GM18502 (cell line): Measurements from ENCODE around the gene ARNT2.

Experiments used
- ATAC-seq: cut with Tn5 transposase; IDR thresholded peaks from one replicate; pipeline ENCODE4 v1.9.1; 2021; ENCODE audit warnings: mild to moderate bottlenecking; ENCODE audit not compliant: unreplicated experiment, poor library complexity

ARNT2 gene

GRCh38 chr15:80567721-80568157 lies 163.6 kb downstream of the ARNT2 start:
- no peak for ATAC-seq

- ATAC-seq: no peak
These were observed 164.1 kb downstream of the ARNT2 start for GRCh38 chr15:80568298-80568697.

DNA sequence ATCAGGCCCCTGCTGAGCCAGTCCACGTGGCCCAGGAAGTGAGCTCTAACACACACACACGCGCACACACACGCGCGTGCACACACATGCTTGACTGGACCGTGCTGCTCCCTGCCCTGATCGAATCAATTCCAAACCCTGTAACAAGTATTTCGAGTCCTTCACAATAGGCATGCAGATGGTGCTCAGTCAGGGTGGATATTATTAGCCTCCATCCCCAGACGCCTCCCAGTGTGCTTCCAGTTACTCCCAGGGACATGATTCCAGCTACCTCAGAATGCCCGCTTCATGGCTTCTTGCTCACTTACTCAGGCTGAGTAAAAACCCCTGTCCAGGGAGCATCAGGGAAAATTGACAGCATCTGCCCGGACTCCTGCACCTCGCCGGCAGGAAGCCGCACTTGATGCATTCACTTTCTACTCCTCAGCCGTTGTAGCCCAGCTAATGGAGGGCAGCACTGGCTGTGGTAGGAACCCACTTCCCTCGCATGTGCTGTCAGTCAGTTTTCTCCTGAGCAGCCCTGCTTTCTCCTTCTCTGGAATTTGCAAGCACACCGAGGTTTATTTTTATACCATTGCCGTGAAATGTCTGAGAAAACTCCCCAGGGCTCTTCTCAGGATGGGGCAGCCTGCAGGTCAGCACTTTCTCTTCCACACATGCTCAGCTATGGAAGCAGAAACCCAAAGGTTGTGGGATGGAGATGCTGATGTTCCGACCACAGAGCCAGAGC lies 164.9 kb downstream of the ARNT2 start:
- ATAC-seq: no peak

- no peak for ATAC-seq
These were observed 165.5 kb downstream of the ARNT2 start for GRCh38 chr15:80569656-80570055.

GRCh38 chr15:80570553-80570952 lies 166.4 kb downstream of the ARNT2 start:
- no peak for ATAC-seq

DNA sequence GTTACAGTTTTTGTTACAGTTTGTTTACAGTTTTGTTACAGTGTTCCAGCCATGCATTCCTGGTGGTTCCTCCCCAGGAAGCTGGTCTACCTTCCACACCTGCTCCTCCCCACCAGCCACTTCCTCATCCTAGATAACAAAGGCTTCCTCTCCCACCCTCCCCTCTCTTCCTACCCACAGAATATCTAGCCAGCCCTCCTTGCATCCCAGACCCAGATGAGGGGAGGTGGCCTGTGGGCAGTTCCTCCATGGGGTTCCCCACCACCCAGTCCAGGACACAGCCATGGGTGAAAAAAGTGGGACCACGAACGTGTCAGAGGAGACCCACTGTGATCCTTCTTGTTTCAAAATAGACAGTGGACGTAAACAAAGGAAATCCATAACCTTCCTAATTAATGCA lies 168.2 kb downstream of the ARNT2 start:
- no peak for ATAC-seq

DNA sequence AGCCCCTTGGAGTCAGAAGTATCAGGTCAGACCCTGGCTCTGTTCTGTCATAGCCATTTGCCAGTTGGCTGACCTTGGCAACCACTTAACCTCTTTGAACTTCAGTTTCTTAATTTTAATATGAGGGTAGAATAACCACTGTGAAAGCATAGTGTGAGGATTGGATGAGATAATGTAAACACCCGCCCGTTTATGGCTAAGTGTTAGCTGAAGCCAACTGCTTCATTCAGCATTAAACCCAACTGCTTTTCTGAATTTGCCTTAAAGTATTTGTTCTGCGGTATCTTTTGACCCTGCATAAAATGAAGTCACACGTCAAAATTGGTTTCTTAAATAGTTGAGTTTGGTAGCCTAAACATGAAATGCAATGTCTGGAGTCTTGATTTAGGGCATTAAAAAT lies 169.4 kb downstream of the ARNT2 start:
- no peak for ATAC-seq

DNA sequence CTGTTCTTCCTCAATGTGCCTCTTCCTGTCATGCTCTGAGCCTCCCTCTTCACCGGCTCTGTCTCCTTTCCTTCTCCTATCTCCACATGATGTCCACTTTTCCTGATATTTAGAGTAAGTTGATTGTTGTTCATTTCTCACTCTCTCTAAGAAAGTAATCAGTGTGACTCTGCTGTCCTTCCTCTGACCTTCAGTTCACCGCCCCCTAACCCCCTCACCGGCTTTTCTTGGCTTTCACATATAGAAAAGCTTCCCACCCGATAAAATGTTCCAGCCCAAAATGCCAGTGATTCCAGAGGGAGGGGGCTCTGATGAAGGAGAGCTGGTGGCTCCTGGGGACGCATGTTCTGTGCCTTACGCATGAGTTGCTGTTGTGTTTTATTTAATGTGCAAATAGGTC lies 170.4 kb downstream of the ARNT2 start:
- no peak for ATAC-seq

DNA sequence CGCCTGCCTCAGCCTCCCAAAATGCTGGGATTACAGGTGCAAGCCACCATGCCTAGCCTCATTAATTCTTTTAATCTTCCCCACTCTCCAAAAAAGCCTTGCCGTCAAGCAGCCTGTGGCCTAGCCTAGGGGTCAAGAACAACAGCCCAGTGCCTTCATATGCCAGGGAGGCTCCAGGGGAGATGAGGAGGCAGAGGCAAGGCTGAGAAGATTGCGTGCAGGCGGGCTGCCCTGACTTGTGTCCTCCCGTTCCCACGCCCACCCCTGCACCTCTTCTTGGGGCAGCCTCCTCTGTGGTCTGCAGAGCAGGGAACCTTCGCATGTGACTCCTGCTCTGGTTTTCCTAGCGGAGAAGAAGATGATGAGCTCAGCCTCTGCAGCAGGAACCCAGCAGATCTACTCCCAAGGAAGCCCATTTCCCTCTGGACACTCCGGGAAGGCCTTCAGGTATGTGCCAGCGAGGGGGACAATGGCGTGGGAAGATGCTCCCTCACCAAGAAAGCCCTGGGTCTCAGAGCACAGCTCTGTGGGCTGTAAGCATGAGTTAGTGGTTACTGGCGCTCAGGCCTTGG lies 172.4 kb downstream of the ARNT2 start:
- no peak for ATAC-seq

GRCh38 chr15:80577552-80578205 lies 173.5 kb downstream of the ARNT2 start:
- ATAC-seq: no peak

DNA sequence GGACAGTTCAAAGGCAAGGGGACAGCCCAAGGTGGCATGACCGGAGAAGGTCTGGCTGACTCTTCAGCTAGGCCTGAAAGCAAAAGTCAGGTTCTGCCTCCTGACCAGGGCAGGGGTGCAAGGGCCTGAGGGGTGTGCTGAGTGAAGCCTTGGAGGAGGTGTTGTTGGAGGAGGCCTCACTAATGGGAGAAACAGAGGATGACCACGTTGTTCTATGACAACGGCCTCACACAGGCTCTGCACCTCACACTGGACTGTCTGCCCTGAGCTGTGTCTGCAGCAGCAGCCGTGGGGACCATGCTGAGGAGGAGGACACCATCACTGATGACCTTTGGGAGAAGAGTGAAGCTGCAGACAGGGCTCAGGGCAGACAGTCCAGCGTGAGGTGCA lies 174.0 kb downstream of the ARNT2 start:
- ATAC-seq: no peak

DNA sequence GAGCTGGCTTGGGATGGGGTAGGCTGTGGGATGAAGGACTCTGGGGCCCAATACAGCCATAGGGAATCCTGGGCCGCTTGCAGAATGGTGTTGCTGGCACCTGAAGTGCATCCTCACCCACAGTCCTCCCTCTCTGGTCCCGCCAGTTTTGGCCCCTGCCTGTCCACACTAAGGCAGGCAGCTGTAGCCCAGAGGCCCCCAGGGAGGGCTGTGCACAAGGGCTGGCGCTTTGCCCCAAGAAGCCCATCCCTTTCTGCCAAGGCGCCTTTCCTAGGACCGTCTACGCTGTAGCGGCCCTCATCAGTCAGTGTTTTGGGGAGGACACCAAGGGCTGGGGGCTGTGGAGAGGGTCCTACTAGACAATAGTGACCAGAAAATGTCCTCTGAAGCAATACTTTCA lies 174.7 kb downstream of the ARNT2 start:
- ATAC-seq: no peak

DNA sequence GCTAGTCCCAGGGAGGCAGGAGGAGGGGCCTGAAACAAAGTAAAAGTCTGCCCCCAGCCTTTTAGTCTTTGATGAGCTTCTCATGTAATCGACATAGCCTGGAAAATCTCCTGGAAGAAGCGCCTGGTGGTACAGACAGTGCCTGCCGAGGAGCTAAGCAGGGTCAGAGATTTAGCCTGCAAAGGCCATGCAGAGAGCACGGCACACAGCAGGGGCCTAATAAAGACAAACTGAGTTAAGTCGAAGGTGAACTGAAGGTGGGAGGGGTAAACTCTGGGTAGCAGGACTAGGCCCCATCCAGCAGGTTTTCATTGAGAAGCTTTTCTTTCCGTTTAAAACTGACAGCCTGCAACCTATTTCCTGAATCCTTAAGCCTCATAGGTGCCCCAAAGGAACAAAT lies 175.4 kb downstream of the ARNT2 start:
- no peak for ATAC-seq

DNA sequence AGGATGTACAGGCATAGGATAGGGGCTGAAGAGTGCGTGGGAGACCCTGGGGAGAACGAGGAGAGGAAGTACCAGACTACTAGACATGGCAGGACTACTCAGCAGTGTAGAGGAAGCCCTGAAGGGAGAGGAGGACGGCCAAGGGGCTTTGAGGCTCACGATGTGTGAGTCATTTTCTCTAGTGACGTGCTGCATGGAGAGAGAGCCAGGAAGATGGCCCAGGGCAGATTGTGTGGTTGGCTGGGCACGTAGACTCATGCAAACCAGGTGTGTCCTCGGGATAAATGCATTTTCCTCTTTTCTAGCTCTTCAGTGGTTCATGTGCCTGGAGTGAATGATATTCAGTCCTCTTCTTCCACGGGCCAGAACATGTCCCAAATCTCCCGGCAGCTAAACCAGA lies 175.9 kb downstream of the ARNT2 start:
- no peak for ATAC-seq

GRCh38 chr15:80580536-80581260 lies 176.5 kb downstream of the ARNT2 start:
- ATAC-seq: no peak

GRCh38 chr15:80581976-80582375 lies 177.8 kb downstream of the ARNT2 start:
- ATAC-seq: no peak

GRCh38 chr15:80582816-80583423 lies 178.7 kb downstream of the ARNT2 start:
- ATAC-seq: no peak

DNA sequence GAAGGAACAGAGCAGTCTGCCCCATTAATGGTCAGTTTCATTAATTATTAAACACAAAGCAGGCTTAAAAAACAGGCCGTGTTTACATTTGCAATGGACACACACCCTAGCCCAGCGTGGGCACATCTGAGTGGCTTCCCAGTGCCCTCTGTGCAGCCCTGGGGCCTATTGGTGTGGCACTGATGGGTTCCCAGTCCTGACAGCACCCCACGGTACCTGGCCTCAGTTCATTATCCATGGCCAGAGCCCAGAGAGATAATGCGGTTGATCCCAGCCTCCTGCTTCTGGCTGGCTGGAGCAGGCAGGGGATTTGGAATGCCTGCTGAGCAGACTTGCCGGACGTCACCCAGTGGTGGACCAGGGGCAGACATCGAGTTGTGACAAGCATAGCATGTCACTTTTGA lies 180.4 kb downstream of the ARNT2 start:
- ATAC-seq: no peak

DNA sequence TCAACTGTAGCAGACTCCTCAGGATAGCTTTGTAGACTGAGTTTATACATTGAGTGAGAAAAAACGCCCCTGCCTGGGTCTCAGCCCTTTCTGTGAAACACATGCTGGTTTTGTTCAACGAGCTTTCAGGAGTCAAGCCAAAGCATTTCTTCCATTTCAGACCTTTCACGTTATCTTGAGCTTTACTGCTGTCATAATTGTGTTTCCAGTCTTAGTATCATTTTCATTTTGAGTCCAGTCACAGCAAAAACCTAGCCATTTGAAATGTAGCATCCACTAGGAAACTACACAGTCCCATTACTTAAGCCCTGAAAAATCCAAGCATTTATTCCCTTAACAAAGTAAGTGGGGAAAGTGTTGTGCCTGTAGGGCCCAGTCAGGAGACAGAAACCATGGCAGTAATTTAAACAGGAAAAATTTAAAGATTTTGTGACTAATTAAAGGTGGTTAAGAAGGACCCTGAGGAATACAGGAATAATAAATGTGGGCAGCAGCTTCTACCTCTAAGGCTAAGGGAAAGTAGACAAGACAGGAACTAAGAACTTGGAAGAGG lies 180.9 kb downstream of the ARNT2 start:
- ATAC-seq: no peak

DNA sequence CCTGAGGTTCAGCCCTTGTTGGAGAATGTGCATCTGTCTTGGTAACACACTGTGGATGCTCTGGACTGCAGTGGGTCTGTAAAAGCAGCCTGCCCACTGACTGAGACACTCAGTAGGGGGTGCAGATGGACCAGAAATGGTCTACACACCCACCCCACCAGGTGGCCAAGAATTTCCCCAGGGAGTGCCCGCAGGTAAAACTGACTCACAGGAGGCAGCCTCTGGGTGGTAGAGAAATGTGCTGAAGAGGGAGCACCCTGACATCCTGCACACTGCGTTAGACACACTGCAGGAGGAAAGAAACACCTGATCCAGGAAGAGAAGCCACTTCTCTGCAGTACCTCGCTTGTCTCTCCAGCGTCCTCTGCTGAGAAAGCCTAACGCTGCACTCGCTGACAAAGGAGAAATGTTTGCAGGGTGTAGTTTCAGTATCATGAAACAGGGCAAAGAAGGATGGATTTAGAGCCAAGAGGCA lies 181.4 kb downstream of the ARNT2 start:
- ATAC-seq: no peak
